ENCODE data around the gene EGLN2. TPM values are rescaled to one million over a fixed set of nuclear protein-coding genes. Genes with fewer than 3 reads are reported as not detected.
A peak's percentile ranks its signal among the peaks of the same experiment; 100 is the strongest.
"Not testable (repeated sequence)": the region's sequence is repeated elsewhere in the genome, so short reads cannot be mapped to it uniquely, and the experiment has no call there.

EGLN2 gene
- total RNA-seq, 1 donor from 2014 or later = 27.0 TPM

GRCh38 chr19:40825460-40826095 lies 26.6 kb downstream of the EGLN2 start:
- H3K4me3 Mint-ChIP-seq; H3K9ac ChIP-seq; H3K27me3 ChIP-seq; H3K4me3 ChIP-seq; H3K27me3 Mint-ChIP-seq (ENCODE audit: insufficient read depth, low read depth); H3K4me1 ChIP-seq; H3K9me3 ChIP-seq (ENCODE audit: low read depth); H3K9me3 Mint-ChIP-seq; H3K79me2 ChIP-seq (ENCODE audit: low read depth); H3F3A ChIP-seq (ENCODE audit: low read depth); H3K27ac ChIP-seq; H3K36me3 ChIP-seq; H4K20me1 ChIP-seq (ENCODE audit: low read depth); H2AFZ ChIP-seq (replicated peaks); H3K27ac Mint-ChIP-seq; DNase-seq (ENCODE audit: low spot score); H3K36me3 Mint-ChIP-seq; H3K4me2 ChIP-seq: not testable (repeated sequence)
- H3K4me1 Mint-ChIP-seq = peaks cover 18% of the 10 kb centered on the region

- not testable (repeated sequence) for H3K36me3 ChIP-seq; H3K9ac ChIP-seq; H3F3A ChIP-seq (ENCODE audit: low read depth); H3K4me2 ChIP-seq; H3K27me3 ChIP-seq; H3K27me3 Mint-ChIP-seq (ENCODE audit: insufficient read depth, low read depth); H3K27ac ChIP-seq; H3K9me3 ChIP-seq (ENCODE audit: low read depth); H3K4me3 ChIP-seq; H3K4me3 Mint-ChIP-seq; H3K4me1 ChIP-seq; H3K9me3 Mint-ChIP-seq; H3K79me2 ChIP-seq (ENCODE audit: low read depth); H3K27ac Mint-ChIP-seq; DNase-seq (ENCODE audit: low spot score); H4K20me1 ChIP-seq (ENCODE audit: low read depth); H2AFZ ChIP-seq (replicated peaks)
- Mint-ChIP-seq H3K36me3 (peaks cover 12% of the 10 kb centered on the region), H3K4me1 (peaks cover 18% of the 10 kb centered on the region)
Observed at GRCh38 chr19:40826312-40826698, 27.3 kb downstream of the EGLN2 start.

GRCh38 chr19:40826699-40827385 lies 27.9 kb downstream of the EGLN2 start:
- H3K4me3 Mint-ChIP-seq; H3K9ac ChIP-seq; H3K27me3 ChIP-seq; H3K4me3 ChIP-seq; H3K4me2 ChIP-seq; H3K27ac ChIP-seq; H3K4me1 ChIP-seq; DNase-seq (ENCODE audit: low spot score); H3K79me2 ChIP-seq (ENCODE audit: low read depth); H3K36me3 ChIP-seq; H3K9me3 Mint-ChIP-seq; H3K9me3 ChIP-seq (ENCODE audit: low read depth); H3F3A ChIP-seq (ENCODE audit: low read depth); H3K27me3 Mint-ChIP-seq (ENCODE audit: insufficient read depth, low read depth); H2AFZ ChIP-seq (replicated peaks); H4K20me1 ChIP-seq (ENCODE audit: low read depth): not testable (repeated sequence)
- Mint-ChIP-seq H3K4me1 (peaks cover 18% of the 10 kb centered on the region), H3K36me3 (peaks cover 12% of the 10 kb centered on the region), H3K27ac (peak overlapping the region; percentile 13)

GRCh38 chr19:40827386-40828247 lies 28.6 kb downstream of the EGLN2 start:
- DNase-seq (ENCODE audit: low spot score) = no peak
- H3K9me3 Mint-ChIP-seq = no peaks in the 10 kb centered on the region

More at GRCh38 chr19:40827386-40828247, 28.6 kb downstream of the EGLN2 start:
- no peak overlapping the region for H3K4me2 ChIP-seq
- TF ChIP-seq EZH2phosphoT487 (IDR thresholded peaks at IDR 0.05) (no peak), EZH2 (IDR thresholded peaks at IDR 0.05) (no peak), CTCF (IDR thresholded peaks at IDR 0.05) (no peak)
- peaks cover 7% of the 10 kb centered on the region for H3K4me1 ChIP-seq
- no peaks in the 10 kb centered on the region for H3K36me3 ChIP-seq
- peaks cover 2% of the 10 kb centered on the region for H3K27me3 Mint-ChIP-seq (ENCODE audit: insufficient read depth, low read depth)
- H3K9me3 ChIP-seq (ENCODE audit: low read depth) = no peaks in the 10 kb centered on the region
- no peak overlapping the region for H3K4me3 Mint-ChIP-seq
- H3K27ac Mint-ChIP-seq = no peak overlapping the region
- no peaks in the 10 kb centered on the region for H3K79me2 ChIP-seq (ENCODE audit: low read depth)
- H3K27me3 ChIP-seq = no peaks in the 10 kb centered on the region
- no peak overlapping the region for H3K4me3 ChIP-seq
- H3F3A ChIP-seq (ENCODE audit: low read depth) = no peaks in the 10 kb centered on the region
- peaks cover 12% of the 10 kb centered on the region for H3K4me1 Mint-ChIP-seq
- H3K36me3 Mint-ChIP-seq = peaks cover 12% of the 10 kb centered on the region
- no peak overlapping the region for H3K27ac ChIP-seq
- no peaks in the 10 kb centered on the region for H4K20me1 ChIP-seq (ENCODE audit: low read depth)
- H3K9ac ChIP-seq = no peak overlapping the region
- H2AFZ ChIP-seq (replicated peaks) = no peak overlapping the region

Measured in neural progenitor cell (in vitro differentiated cells).